WTC11 (cell line): ENCODE data around the gene TMEM164. TPM values are rescaled to one million over a fixed set of nuclear protein-coding genes. Genes with fewer than 3 reads are reported as not detected.

Experiments
- ATAC-seq: fragments of 200-7000 bp; cut with Tn5 transposase; 2 replicates; pipeline ENCODE4 v1.10.0; 2021; ENCODE audit warnings: mild to moderate bottlenecking, moderate library complexity
- CTCF ChIA-PET: fragments of 300-600 bp; sonication (Branson Sonifier 250); formaldehyde crosslinking; loops from one replicate; lab custom pipeline; 2021; ENCODE audit warnings: antibody characterized with exemption; lab: Charles Lee
- POLR2A ChIA-PET: fragments of 350-600 bp; sonication (Branson Sonifier 250); formaldehyde crosslinking; loops from one replicate; lab custom pipeline; 2021; ENCODE audit warnings: antibody characterized with exemption; lab: Charles Lee
- DNase-seq: peaks from one replicate; pipeline ENCODE4 v3.0.0; 2021; ENCODE audit warnings: low spot score
- H3K27ac Mint-ChIP-seq: 2 replicates; pipeline ENCODE4 v1.8.0; 2021; ENCODE audit warnings: mixed read lengths
- H3K27me3 Mint-ChIP-seq: 2 replicates; pipeline ENCODE4 v1.8.0; 2021; ENCODE audit warnings: low read depth, mild to moderate bottlenecking, moderate library complexity, mixed read lengths
- H3K36me3 Mint-ChIP-seq: 2 replicates; pipeline ENCODE4 v1.8.0; 2021; ENCODE audit warnings: mixed read lengths
- H3K4me1 Mint-ChIP-seq: 2 replicates; pipeline ENCODE4 v1.8.0; 2022; ENCODE audit warnings: mixed read lengths
- H3K4me3 Mint-ChIP-seq: 2 replicates; pipeline ENCODE4 v1.8.0; 2021; ENCODE audit warnings: mild to moderate bottlenecking, moderate library complexity, mixed read lengths
- H3K9me3 Mint-ChIP-seq: 2 replicates; pipeline ENCODE4 v1.8.0; 2021; ENCODE audit warnings: mixed read lengths
- ATF3 ChIP-seq: sonication (generic); formaldehyde crosslinking; conservative IDR thresholded peaks from 2 replicates; pipeline ENCODE4 v1.8.1; 2022; ENCODE audit warnings: mild to moderate bottlenecking, missing genetic modification reagents
- ATF6 ChIP-seq: sonication (generic); formaldehyde crosslinking; IDR thresholded peaks from 2 replicates; pipeline ENCODE4 v1.8.1; 2023; ENCODE audit warnings: mild to moderate bottlenecking, missing genetic modification reagents
- E2F1 ChIP-seq: sonication (generic); formaldehyde crosslinking; IDR thresholded peaks from 2 replicates; pipeline ENCODE4 v1.8.0; 2022; ENCODE audit warnings: mild to moderate bottlenecking, missing genetic modification reagents
- EMX1 ChIP-seq: fragments of 250-450 bp; sonication (Bioruptor Pico); IDR thresholded peaks from 2 replicates; pipeline ENCODE4 v1.8.0; 2021; ENCODE audit warnings: mild to moderate bottlenecking
- ESRRA ChIP-seq: sonication (generic); formaldehyde crosslinking; IDR thresholded peaks from 2 replicates; pipeline ENCODE4 v1.8.1; 2022; ENCODE audit warnings: mild to moderate bottlenecking, missing genetic modification reagents, borderline replicate concordance
- GTF2I ChIP-seq: fragments of 250-450 bp; sonication (Bioruptor Pico); conservative IDR thresholded peaks from 2 replicates; pipeline ENCODE4 v1.4.0; 2021; ENCODE audit warnings: mild to moderate bottlenecking
- HMGXB4 ChIP-seq: sonication (generic); formaldehyde crosslinking; IDR thresholded peaks from 2 replicates; pipeline ENCODE4 v1.8.1; 2023; ENCODE audit warnings: mild to moderate bottlenecking, moderate library complexity, missing genetic modification reagents
- NR2C2 ChIP-seq: sonication (generic); formaldehyde crosslinking; IDR thresholded peaks from 2 replicates; pipeline ENCODE4 v1.8.0; 2022; ENCODE audit warnings: mild to moderate bottlenecking, missing genetic modification reagents
- OVOL2 ChIP-seq: fragments of 250-450 bp; sonication (Bioruptor Pico); IDR thresholded peaks from 2 replicates; pipeline ENCODE4 v1.9.0; 2021; ENCODE audit warnings: mild to moderate bottlenecking, borderline replicate concordance
- PRRX2 ChIP-seq: fragments of 250-450 bp; sonication (Bioruptor Pico); IDR thresholded peaks from 2 replicates; pipeline ENCODE4 v1.8.0; 2021; ENCODE audit warnings: mild to moderate bottlenecking
- RELA ChIP-seq: sonication (generic); formaldehyde crosslinking; IDR thresholded peaks from 2 replicates; pipeline ENCODE4 v1.8.1; 2022; ENCODE audit warnings: missing genetic modification reagents, mild to moderate bottlenecking, borderline replicate concordance
- SMAD3 ChIP-seq: sonication (generic); formaldehyde crosslinking; IDR thresholded peaks from 2 replicates; pipeline ENCODE4 v1.8.0; 2022; ENCODE audit warnings: missing genetic modification reagents, mild to moderate bottlenecking, borderline replicate concordance
- TCF7 ChIP-seq: sonication (generic); formaldehyde crosslinking; IDR thresholded peaks from 2 replicates; pipeline ENCODE4 v1.8.0; 2022; ENCODE audit warnings: mild to moderate bottlenecking, low read depth, missing genetic modification reagents, moderate library complexity
- TEAD1 ChIP-seq: sonication (generic); formaldehyde crosslinking; IDR thresholded peaks from 2 replicates; pipeline ENCODE4 v1.8.0; 2022; ENCODE audit warnings: mild to moderate bottlenecking, missing genetic modification reagents
- TP53 ChIP-seq: sonication (generic); formaldehyde crosslinking; IDR thresholded peaks from 2 replicates; pipeline ENCODE4 v1.8.1; 2023; ENCODE audit warnings: mild to moderate bottlenecking, missing genetic modification reagents
- ZBTB21 ChIP-seq: sonication (generic); formaldehyde crosslinking; IDR thresholded peaks from 2 replicates; pipeline ENCODE4 v1.8.1; 2023; ENCODE audit warnings: mild to moderate bottlenecking, missing genetic modification reagents, borderline replicate concordance
- ZNF138 ChIP-seq: sonication (generic); formaldehyde crosslinking; conservative IDR thresholded peaks from 2 replicates; pipeline ENCODE4 v1.8.1; 2022; ENCODE audit warnings: mild to moderate bottlenecking, moderate library complexity, missing genetic modification reagents
- ZNF219 ChIP-seq: sonication (generic); formaldehyde crosslinking; IDR thresholded peaks from 2 replicates; pipeline ENCODE4 v1.8.0; 2023; ENCODE audit warnings: missing genetic modification reagents, mild to moderate bottlenecking, borderline replicate concordance
- ZNF396 ChIP-seq: fragments of 250-450 bp; sonication (Bioruptor Pico); IDR thresholded peaks from 2 replicates; pipeline ENCODE4 v1.8.0; 2021; ENCODE audit warnings: mild to moderate bottlenecking, moderate library complexity, borderline replicate concordance
- total RNA-seq: library from RNA; stranded (reverse); gene quantifications from 3 replicates; pipeline ENCODE4 v1.2.3, GENCODE V29; 2021
- TF ChIP-seq, protein P1 (sequence below): sonication (generic); formaldehyde crosslinking; IDR thresholded peaks from 2 replicates; pipeline ENCODE4 v1.8.1; 2022; ENCODE audit warnings: missing genetic modification reagents, borderline replicate concordance
- TF ChIP-seq, protein P2 (sequence below): sonication (generic); formaldehyde crosslinking; IDR thresholded peaks from 2 replicates; pipeline ENCODE4 v1.8.0; 2023; ENCODE audit warnings: mild to moderate bottlenecking, missing genetic modification reagents

The TMEM164 gene
- total RNA-seq, 1 experiment from 2014 or later, result 16.0 TPM

GRCh38 chrX:110181459-110182137 is 178.7 kb downstream of the TMEM164 start:
- Mint-ChIP-seq H3K27me3 (no peaks in the 10 kb centered on the region), H3K9me3 (peaks cover 4% of the 10 kb centered on the region), H3K4me1 (peaks cover 17% of the 10 kb centered on the region), H3K36me3 (peaks cover 6% of the 10 kb centered on the region), H3K4me3 (no peak overlapping the region), H3K27ac (no peak overlapping the region)
- DNase-seq (no peak), ATAC-seq (no peak)
- TF ChIP-seq ATF6 (CRISPR knock-in tag), result no peak
- no peak for TF ChIP-seq ATF3 (CRISPR knock-in tag)
- TF ChIP-seq NR2C2 (CRISPR knock-in tag), result no peak
- TF ChIP-seq ZBTB21 (CRISPR knock-in tag), result no peak
- TF ChIP-seq, protein P1, sequence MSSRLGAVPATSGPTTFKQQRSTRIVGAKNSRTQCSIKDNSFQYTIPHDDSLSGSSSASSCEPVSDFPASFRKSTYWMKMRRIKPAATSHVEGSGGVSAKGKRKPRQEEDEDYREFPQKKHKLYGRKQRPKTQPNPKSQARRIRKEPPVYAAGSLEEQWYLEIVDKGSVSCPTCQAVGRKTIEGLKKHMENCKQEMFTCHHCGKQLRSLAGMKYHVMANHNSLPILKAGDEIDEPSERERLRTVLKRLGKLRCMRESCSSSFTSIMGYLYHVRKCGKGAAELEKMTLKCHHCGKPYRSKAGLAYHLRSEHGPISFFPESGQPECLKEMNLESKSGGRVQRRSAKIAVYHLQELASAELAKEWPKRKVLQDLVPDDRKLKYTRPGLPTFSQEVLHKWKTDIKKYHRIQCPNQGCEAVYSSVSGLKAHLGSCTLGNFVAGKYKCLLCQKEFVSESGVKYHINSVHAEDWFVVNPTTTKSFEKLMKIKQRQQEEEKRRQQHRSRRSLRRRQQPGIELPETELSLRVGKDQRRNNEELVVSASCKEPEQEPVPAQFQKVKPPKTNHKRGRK (CRISPR knock-in tag), result no peak
- TF ChIP-seq ZNF138 (CRISPR knock-in tag), result no peak
- TF ChIP-seq TP53 (CRISPR knock-in tag), result no peak
- TF ChIP-seq HMGXB4 (CRISPR knock-in tag), result no peak
- no peak for TF ChIP-seq PRRX2
- TF ChIP-seq TCF7, result no peak
- TF ChIP-seq E2F1 (CRISPR knock-in tag), result no peak
- no peak for TF ChIP-seq ZNF219 (CRISPR knock-in tag)
- no peak for TF ChIP-seq EMX1 (CRISPR knock-in tag)
- no peak for TF ChIP-seq ESRRA
- no peak for TF ChIP-seq SMAD3 (CRISPR knock-in tag)
- POLR2A ChIA-PET, result no interaction called here
- CTCF ChIA-PET, result interaction anchor here (0.5 to 4.8 kb wide), 3 partner anchors 13 to 231 kb away, joined by 4 to 26 read pairs (median 5); no protein-coding TSS in a partner anchor

- CTCF ChIA-PET, result interaction anchor here (0.5 to 1.9 kb wide), 3 partner anchors 36 to 230 kb away, joined by 3 to 5 read pairs (median 4); no protein-coding TSS in a partner anchor
- H3K4me1 Mint-ChIP-seq, result peaks cover 17% of the 10 kb centered on the region
- no peak for DNase-seq
- no peak for ATAC-seq
- no peaks in the 10 kb centered on the region for H3K27me3 Mint-ChIP-seq
- no peak overlapping the region for H3K4me3 Mint-ChIP-seq
- peaks cover 7% of the 10 kb centered on the region for H3K9me3 Mint-ChIP-seq
- peaks cover 9% of the 10 kb centered on the region for H3K36me3 Mint-ChIP-seq
- POLR2A ChIA-PET, result no interaction called here
- no peak overlapping the region for H3K27ac Mint-ChIP-seq
- TF ChIP-seq GTF2I (CRISPR knock-in tag) (no peak), RELA (no peak), OVOL2 (CRISPR knock-in tag) (no peak), ZNF396 (CRISPR knock-in tag) (no peak), TEAD1 (CRISPR knock-in tag) (no peak)
- TF ChIP-seq, protein P1 (CRISPR knock-in tag), result no peak
- TF ChIP-seq, protein P2, sequence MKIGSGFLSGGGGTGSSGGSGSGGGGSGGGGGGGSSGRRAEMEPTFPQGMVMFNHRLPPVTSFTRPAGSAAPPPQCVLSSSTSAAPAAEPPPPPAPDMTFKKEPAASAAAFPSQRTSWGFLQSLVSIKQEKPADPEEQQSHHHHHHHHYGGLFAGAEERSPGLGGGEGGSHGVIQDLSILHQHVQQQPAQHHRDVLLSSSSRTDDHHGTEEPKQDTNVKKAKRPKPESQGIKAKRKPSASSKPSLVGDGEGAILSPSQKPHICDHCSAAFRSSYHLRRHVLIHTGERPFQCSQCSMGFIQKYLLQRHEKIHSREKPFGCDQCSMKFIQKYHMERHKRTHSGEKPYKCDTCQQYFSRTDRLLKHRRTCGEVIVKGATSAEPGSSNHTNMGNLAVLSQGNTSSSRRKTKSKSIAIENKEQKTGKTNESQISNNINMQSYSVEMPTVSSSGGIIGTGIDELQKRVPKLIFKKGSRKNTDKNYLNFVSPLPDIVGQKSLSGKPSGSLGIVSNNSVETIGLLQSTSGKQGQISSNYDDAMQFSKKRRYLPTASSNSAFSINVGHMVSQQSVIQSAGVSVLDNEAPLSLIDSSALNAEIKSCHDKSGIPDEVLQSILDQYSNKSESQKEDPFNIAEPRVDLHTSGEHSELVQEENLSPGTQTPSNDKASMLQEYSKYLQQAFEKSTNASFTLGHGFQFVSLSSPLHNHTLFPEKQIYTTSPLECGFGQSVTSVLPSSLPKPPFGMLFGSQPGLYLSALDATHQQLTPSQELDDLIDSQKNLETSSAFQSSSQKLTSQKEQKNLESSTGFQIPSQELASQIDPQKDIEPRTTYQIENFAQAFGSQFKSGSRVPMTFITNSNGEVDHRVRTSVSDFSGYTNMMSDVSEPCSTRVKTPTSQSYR, result no peak
Observed at GRCh38 chrX:110182362-110182761, 179.4 kb downstream of the TMEM164 start.
